HepG2 (cell line): ENCODE measurements around the gene CES3. TPM values are rescaled to one million over a fixed set of nuclear protein-coding genes. Genes with fewer than 3 reads are reported as not detected.
A peak's percentile ranks its signal among the peaks of the same experiment; 100 is the strongest.

Source experiments
- ATF7 ChIP-seq, 2 experiments: fragments of 450-650 bp in 1 of 2; sonication (generic) in 1 of 2; formaldehyde crosslinking in 1 of 2; IDR thresholded peaks; 2 replicates each; pipeline versions ENCODE4 v1.4.0 to v1.6.1; 2016 to 2020; ENCODE audit warnings: antibody characterized with exemption in 1 of 2, mild to moderate bottlenecking in 1 of 2, missing genetic modification reagents in 1 of 2
- KDM5A ChIP-seq: fragments of 200-600 bp; sonication (generic); IDR thresholded peaks from 2 replicates; pipeline ENCODE4 v1.7.0; 2018; ENCODE audit warnings: antibody characterized with exemption, mild to moderate bottlenecking, low read length, borderline replicate concordance
- MAFF ChIP-seq: IDR thresholded peaks from 2 replicates; pipeline ENCODE4 v1.6.1; 2011; ENCODE audit warnings: low read depth, low read length, improper control_type of control experiment
- MEIS1 ChIP-seq: sonication (generic); formaldehyde crosslinking; IDR thresholded peaks from 2 replicates; pipeline ENCODE4 v1.9.0; 2021; ENCODE audit warnings: mild to moderate bottlenecking, missing genetic modification reagents, moderate library complexity, borderline replicate concordance
- SOX5 ChIP-seq: IDR thresholded peaks from 2 replicates; pipeline ENCODE4 v1.6.1; 2016; ENCODE audit warnings: borderline replicate concordance
- ZMYM2 ChIP-seq: sonication (generic); formaldehyde crosslinking; IDR thresholded peaks from 2 replicates; pipeline ENCODE4 v1.8.0; 2022; ENCODE audit warnings: mild to moderate bottlenecking, missing genetic modification reagents
- ZNF224 ChIP-seq: sonication (generic); formaldehyde crosslinking; IDR thresholded peaks from 2 replicates; pipeline ENCODE4 v1.5.0; 2020; ENCODE audit warnings: mild to moderate bottlenecking, missing genetic modification reagents
- ZNF24 ChIP-seq: fragments of 450-650 bp; IDR thresholded peaks from 2 replicates; pipeline ENCODE4 v1.6.1; 2017; ENCODE audit warnings: antibody characterized with exemption, mild to moderate bottlenecking
- ZNF557 ChIP-seq: sonication (generic); formaldehyde crosslinking; IDR thresholded peaks from 2 replicates; pipeline ENCODE4 v1.4.0; 2020; ENCODE audit warnings: missing genetic modification reagents
- polyA plus RNA-seq, 8 experiments: library from polyadenylated mRNA; depleted of rRNA in 3 of 8; stranded (reverse) in 7 of 8; unstranded in 1 of 8; fragments of >200 nt; fragmentation: Illumina TruSeq in 4 of 8; extraction: Trizol in 4 of 8; gene quantifications; 2 replicates each; pipeline versions ENCODE4 v1.2.1 to v1.2.3, GENCODE V29; 2011 to 2016; ENCODE audit warnings: low read depth in 4 of 8, missing spikeins in 1 of 8, mixed read lengths in 1 of 8; ENCODE audit not compliant: insufficient read depth in 1 of 8
- total RNA-seq, 5 experiments: library from RNA; depleted of rRNA; stranded (reverse); fragments of >200 nt; fragmentation: Illumina TruSeq; extraction: Trizol; gene quantifications; 2 replicates each; pipeline ENCODE4 v1.2.3, GENCODE V29; 2016; ENCODE audit warnings: low read depth in 1 of 5
- TF ChIP-seq, protein P1 (sequence below): sonication (generic); formaldehyde crosslinking; IDR thresholded peaks from 2 replicates; pipeline ENCODE4 v1.5.1; 2020; ENCODE audit warnings: mild to moderate bottlenecking, missing genetic modification reagents
- TF ChIP-seq, protein P2 (sequence below): IDR thresholded peaks from 2 replicates; pipeline ENCODE4 v1.6.1; 2012; ENCODE audit warnings: inconsistent platforms
- TF ChIP-seq, protein P3 (sequence below): sonication (generic); formaldehyde crosslinking; IDR thresholded peaks from 2 replicates; pipeline ENCODE4 v1.4.0; 2020; ENCODE audit warnings: missing genetic modification reagents
- TF ChIP-seq, protein P4 (sequence below): sonication (generic); formaldehyde crosslinking; IDR thresholded peaks from 2 replicates; pipeline ENCODE4 v1.4.0; 2020; ENCODE audit warnings: missing genetic modification reagents, mild to moderate bottlenecking, borderline replicate concordance
- TF ChIP-seq, protein P5 (sequence below): sonication (generic); formaldehyde crosslinking; IDR thresholded peaks from 2 replicates; pipeline ENCODE4 v1.4.0; 2020; ENCODE audit warnings: missing genetic modification reagents

Gene CES3
- total and polyA plus RNA-seq, 2 of the 13 experiments (the other 11 are each of a cell fraction or from before 2014, with no cell fraction given), result 6.6 to 17.4 TPM

DNA sequence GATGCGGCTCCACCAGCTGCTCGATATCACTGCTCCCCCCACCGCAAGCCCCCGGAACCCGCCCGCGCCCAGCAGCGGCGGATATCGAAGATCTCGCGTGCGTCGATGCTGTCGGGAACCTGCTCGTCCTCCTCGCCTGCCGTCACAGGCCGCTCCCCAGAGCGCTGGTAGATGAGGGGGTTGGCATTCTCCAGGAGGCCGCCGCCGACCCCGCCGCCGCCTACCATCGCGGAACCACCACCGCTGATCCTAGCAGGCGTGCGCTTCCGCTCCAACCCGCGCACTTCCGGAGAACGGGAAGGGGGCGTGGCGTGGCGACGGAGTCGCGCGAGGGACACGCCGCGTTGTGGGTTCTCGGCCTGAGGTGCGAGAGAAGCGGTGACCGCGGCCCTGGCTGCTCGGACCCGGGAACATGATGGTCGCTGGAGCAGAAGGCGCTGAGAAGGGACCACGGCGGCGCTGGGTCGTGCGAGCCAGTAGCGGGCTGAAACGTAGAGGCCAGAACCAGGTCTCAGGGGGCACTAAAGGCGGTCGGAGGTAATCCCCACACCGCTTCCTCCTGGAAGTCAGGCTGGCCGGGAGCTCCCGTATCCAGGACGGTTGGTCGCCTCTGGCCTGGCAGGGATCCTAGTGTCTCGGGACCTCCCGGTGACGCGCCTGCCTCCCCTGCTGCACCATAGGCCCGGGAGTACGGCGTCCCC is 26.8 kb upstream of the CES3 start, which contains the start of gene CIAO2B (continued):
- TF ChIP-seq, protein P1, sequence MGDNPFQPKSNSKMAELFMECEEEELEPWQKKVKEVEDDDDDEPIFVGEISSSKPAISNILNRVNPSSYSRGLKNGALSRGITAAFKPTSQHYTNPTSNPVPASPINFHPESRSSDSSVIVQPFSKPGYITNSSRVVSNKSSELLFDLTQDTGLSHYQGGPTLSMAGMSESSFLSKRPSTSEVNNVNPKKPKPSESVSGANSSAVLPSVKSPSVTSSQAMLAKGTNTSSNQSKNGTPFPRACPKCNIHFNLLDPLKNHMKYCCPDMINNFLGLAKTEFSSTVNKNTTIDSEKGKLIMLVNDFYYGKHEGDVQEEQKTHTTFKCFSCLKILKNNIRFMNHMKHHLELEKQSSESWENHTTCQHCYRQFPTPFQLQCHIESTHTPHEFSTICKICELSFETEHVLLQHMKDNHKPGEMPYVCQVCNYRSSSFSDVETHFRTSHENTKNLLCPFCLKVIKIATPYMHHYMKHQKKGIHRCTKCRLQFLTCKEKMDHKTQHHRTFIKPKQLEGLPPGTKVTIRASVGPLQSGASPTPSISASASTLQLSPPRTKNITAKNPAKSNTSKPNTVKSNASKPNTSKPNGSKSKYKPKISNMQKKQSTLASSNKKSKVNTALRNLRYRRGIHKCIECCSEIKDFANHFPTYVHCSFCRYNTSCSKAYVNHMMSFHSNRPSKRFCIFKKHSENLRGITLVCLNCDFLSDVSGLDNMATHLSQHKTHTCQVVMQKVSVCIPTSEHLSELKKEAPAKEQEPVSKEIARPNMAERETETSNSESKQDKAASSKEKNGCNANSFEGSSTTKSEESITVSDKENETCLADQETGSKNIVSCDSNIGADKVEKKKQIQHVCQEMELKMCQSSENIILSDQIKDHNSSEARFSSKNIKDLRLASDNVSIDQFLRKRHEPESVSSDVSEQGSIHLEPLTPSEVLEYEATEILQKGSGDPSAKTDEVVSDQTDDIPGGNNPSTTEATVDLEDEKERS (CRISPR knock-in tag), result peak; percentile 82
- peak; percentile 93 for TF ChIP-seq KDM5A
- no peak for TF ChIP-seq ZNF557 (CRISPR knock-in tag)
- no peak; the same call in 1 of the 2 replicates for TF ChIP-seq MEIS1 (CRISPR knock-in tag)
- no peak for TF ChIP-seq MAFF
- TF ChIP-seq ZNF224, result peak; percentile 72
- TF ChIP-seq, protein P2, sequence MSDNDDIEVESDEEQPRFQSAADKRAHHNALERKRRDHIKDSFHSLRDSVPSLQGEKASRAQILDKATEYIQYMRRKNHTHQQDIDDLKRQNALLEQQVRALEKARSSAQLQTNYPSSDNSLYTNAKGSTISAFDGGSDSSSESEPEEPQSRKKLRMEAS, result peak; percentile 91
- TF ChIP-seq SOX5 (CRISPR knock-in tag), result peak; percentile 39; the same call in 1 of the 2 replicates
- TF ChIP-seq ZMYM2 (CRISPR knock-in tag), result peak; percentile 84
- no peak for TF ChIP-seq ZNF24
- TF ChIP-seq ATF7 (IDR thresholded peaks at IDR 0.05), result no peak
- TF ChIP-seq ATF7 (CRISPR knock-in tag; IDR thresholded peaks at IDR 0.05), result peak; percentile 88
- TF ChIP-seq, protein P3, sequence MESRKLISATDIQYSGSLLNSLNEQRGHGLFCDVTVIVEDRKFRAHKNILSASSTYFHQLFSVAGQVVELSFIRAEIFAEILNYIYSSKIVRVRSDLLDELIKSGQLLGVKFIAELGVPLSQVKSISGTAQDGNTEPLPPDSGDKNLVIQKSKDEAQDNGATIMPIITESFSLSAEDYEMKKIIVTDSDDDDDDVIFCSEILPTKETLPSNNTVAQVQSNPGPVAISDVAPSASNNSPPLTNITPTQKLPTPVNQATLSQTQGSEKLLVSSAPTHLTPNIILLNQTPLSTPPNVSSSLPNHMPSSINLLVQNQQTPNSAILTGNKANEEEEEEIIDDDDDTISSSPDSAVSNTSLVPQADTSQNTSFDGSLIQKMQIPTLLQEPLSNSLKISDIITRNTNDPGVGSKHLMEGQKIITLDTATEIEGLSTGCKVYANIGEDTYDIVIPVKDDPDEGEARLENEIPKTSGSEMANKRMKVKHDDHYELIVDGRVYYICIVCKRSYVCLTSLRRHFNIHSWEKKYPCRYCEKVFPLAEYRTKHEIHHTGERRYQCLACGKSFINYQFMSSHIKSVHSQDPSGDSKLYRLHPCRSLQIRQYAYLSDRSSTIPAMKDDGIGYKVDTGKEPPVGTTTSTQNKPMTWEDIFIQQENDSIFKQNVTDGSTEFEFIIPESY (CRISPR knock-in tag), result peak; percentile 60
- TF ChIP-seq, protein P4, sequence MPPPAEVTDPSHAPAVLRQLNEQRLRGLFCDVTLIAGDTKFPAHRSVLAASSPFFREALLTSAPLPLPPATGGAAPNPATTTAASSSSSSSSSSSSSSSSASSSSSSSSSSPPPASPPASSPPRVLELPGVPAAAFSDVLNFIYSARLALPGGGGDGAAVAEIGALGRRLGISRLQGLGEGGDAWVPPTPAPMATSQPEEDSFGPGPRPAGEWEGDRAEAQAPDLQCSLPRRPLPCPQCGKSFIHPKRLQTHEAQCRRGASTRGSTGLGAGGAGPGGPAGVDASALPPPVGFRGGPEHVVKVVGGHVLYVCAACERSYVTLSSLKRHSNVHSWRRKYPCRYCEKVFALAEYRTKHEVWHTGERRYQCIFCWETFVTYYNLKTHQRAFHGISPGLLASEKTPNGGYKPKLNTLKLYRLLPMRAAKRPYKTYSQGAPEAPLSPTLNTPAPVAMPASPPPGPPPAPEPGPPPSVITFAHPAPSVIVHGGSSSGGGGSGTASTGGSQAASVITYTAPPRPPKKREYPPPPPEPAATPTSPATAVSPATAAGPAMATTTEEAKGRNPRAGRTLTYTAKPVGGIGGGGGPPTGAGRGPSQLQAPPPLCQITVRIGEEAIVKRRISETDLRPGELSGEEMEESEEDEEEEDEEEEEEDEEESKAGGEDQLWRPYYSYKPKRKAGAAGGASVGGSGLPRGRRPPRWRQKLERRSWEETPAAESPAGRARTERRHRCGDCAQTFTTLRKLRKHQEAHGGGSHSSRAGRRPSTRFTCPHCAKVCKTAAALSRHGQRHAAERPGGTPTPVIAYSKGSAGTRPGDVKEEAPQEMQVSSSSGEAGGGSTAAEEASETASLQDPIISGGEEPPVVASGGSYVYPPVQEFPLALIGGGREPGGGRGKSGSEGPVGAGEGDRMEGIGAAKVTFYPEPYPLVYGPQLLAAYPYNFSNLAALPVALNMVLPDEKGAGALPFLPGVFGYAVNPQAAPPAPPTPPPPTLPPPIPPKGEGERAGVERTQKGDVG (CRISPR knock-in tag), result no peak
- TF ChIP-seq, protein P5, sequence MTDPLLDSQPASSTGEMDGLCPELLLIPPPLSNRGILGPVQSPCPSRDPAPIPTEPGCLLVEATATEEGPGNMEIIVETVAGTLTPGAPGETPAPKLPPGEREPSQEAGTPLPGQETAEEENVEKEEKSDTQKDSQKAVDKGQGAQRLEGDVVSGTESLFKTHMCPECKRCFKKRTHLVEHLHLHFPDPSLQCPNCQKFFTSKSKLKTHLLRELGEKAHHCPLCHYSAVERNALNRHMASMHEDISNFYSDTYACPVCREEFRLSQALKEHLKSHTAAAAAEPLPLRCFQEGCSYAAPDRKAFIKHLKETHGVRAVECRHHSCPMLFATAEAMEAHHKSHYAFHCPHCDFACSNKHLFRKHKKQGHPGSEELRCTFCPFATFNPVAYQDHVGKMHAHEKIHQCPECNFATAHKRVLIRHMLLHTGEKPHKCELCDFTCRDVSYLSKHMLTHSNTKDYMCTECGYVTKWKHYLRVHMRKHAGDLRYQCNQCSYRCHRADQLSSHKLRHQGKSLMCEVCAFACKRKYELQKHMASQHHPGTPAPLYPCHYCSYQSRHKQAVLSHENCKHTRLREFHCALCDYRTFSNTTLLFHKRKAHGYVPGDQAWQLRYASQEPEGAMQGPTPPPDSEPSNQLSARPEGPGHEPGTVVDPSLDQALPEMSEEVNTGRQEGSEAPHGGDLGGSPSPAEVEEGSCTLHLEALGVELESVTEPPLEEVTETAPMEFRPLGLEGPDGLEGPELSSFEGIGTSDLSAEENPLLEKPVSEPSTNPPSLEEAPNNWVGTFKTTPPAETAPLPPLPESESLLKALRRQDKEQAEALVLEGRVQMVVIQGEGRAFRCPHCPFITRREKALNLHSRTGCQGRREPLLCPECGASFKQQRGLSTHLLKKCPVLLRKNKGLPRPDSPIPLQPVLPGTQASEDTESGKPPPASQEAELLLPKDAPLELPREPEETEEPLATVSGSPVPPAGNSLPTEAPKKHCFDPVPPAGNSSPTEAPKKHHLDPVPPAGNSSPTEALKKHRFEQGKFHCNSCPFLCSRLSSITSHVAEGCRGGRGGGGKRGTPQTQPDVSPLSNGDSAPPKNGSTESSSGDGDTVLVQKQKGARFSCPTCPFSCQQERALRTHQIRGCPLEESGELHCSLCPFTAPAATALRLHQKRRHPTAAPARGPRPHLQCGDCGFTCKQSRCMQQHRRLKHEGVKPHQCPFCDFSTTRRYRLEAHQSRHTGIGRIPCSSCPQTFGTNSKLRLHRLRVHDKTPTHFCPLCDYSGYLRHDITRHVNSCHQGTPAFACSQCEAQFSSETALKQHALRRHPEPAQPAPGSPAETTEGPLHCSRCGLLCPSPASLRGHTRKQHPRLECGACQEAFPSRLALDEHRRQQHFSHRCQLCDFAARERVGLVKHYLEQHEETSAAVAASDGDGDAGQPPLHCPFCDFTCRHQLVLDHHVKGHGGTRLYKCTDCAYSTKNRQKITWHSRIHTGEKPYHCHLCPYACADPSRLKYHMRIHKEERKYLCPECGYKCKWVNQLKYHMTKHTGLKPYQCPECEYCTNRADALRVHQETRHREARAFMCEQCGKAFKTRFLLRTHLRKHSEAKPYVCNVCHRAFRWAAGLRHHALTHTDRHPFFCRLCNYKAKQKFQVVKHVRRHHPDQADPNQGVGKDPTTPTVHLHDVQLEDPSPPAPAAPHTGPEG, result peak; percentile 90
